Stimulated activated CD8-positive, alpha-beta memory T cell treated with anti-CD3 and anti-CD28 coated beads, Interleukin-12 subunit alpha, Interleukin-12 subunit beta, amount 100 ng/mL, for 24 hours (primary cell): ENCODE measurements around the gene KRT40.

Source experiments
- DNase-seq: peaks from one replicate; pipeline ENCODE4 v3.0.0-alpha.2; 2020; ENCODE audit errors: extremely low read depth

The KRT40 gene

DNA sequence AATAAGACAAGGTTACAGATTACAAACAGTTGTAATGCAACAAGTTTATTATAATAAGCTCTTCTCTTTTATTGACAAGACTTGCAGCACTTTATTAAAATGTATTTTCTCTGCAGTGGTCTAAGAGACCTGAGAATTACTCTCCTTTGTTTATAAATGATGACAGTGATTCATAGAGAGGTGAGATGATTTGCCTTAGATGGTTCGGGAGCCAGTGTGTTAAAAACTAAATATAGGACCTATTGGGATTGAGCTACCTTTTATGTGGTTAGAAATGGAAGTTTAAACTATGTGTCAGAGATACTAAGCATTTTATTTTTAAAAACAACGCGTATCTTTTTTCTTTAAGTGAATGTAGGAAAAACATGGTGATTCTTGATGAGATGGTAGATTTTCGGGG, 12.7 kb upstream of the KRT40 start:
- no peak for DNase-seq

DNA sequence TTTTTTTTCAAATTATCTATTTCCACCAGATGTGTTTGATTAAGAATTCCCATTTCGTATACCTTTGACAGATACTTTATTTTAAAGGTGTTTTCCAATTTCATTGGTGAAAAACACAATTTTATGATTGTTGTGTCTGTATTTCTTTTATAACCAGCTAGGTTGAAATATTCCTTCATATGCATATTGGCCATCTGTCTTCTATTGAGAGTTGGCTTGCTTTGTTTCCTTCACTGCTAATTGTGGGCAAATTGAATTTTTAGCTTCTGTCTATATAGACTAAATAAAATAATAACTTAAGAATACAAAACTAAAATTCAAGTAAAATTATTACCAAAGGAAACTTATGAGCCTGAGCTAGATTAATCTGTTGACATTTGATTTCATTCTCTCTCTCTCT, 11.0 kb upstream of the KRT40 start:
- no peak for DNase-seq

DNA sequence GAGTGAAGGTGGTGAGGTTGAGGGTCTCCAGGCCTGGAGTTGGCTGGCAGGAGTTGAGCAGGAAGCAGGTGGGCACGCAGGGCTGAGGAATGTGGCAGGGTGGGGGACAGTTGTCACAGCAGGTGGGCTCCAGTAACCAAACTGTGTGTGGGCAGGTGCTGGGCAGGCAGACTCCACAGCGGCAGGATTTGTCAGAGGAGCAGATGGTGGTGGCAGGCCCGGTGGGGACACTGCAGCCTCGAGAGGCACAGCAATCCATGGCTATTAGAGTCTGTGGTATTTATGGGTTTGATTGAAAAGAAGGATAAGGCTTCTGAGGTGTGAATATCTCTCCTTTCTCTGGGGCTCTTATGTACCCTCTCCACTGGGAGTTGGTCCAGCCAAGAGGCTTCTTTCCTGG, 9.7 kb upstream of the KRT40 start, which contains the start of gene KRTAP3-3:
Gene KRTAP3-3, minus strand, starts transcription at position 326 of the 400 bp plus-strand sequence. Its CDS starts 67 bp downstream, at position 259.
- DNase-seq: no peak

DNA sequence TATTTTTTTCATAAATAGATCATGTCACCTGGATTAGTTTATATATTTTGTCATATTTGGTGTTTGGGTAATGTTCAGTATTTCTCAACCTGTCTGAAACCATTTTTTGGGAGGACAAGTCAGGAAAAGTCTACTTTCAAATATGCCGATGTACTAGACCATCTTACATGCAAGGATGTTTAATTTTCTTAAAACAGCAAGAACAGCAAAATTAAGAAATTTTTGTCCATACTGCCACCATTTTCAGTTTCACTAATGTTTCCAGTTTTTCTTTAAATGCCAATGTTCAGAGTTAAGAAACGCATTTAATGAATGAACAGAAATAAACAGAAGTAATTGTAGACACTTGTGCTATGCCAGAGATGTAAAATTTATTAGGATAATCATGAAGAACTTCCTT, 9.0 kb upstream of the KRT40 start:
- DNase-seq: no peak

DNA sequence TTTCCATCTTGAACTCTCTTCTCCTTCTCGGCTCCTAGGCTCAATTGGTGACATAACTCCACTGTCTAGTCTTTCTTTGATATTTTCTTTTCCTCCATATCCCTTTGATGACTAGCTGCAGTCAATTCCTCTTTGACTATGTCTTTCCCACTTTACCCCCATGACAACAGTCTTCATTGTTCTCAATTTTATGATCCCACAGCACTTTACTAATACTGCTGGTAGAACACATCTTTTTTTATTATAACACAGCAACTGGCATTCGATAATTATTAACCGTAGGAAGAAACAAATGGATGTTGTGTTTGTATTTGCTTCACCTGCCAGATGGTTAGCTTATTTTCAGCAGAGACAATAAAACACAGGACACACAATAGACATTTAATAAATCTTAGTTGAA, 8.5 kb upstream of the KRT40 start:
- DNase-seq: no peak

DNA sequence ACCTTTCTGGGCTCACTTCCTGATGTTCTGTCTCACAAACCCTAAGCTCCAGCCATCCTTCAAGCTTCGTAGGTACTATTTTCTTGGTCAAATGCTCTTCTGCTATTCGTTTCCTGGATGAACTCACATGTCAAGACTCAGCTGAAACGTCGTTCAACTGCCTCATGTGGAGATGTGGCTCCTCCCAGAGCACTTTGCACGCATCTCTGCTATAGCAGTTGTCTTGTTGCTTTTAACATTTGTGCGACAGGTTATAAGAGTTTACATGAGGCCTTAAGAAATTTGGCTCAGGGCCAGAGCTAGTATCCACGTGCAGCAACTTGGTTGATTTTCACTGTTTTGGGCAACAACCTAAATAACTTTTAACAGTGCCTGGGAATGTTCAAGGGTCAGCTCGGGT, 2.8 kb upstream of the KRT40 start:
- DNase-seq: no peak

DNA sequence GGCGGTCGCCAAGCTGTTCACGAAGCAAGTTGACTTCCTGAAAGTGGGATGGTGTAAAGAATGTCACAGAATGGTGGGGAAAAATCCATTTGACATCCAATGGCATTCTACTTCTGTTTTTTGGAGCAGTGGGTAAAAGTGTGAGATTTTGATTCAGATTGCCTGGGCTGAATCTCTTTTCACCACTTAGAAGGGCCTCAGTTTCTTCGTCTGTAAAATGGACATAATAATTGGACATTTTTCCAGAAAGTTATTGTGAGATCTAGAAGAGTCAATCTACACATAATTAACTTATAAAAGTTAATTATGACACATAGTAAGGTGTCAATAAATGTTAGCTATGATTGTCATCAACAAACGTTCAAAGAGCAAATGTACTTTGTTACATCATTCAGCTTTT, 3.0 kb downstream of the KRT40 start:
- DNase-seq: no peak

DNA sequence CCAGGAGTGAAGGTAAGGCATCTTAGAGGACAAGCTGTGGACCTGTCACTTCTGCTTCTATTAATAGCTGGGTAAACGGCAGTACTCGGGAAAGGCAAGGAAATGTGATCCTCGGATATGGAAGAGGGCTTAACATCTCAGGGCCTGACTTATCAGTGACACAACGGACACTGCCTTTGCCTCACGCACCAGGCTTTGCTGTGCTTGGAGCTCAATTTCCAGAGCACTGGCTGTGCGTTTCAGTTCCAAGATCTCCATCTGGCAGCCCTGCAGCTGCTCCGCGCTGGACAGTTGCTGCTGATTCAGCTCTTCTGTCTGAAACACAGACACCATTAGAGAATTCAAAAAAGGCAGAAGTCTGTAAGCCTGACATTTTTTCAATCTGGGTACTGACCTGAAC, 3.5 kb downstream of the KRT40 start:
- no peak for DNase-seq

DNA sequence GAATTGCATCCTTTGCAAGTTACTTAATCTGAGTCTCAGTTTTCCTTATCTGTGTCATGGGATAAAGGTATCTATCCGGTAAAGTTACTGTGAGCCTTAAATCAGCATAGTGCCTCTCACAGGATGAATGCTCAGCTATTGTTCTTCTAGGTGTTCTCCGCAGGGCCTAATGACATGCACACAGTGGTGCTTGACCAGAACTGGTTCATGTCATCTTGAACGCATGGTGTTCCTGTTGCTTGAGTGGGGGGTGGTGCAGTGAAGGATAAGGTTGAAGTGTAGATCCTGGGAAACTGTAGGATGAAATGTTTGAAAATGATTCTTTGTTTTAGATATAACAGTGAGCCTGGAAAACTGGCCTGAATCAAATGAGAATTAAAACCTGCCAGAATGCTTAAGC, 4.0 kb downstream of the KRT40 start:
- no peak for DNase-seq

DNA sequence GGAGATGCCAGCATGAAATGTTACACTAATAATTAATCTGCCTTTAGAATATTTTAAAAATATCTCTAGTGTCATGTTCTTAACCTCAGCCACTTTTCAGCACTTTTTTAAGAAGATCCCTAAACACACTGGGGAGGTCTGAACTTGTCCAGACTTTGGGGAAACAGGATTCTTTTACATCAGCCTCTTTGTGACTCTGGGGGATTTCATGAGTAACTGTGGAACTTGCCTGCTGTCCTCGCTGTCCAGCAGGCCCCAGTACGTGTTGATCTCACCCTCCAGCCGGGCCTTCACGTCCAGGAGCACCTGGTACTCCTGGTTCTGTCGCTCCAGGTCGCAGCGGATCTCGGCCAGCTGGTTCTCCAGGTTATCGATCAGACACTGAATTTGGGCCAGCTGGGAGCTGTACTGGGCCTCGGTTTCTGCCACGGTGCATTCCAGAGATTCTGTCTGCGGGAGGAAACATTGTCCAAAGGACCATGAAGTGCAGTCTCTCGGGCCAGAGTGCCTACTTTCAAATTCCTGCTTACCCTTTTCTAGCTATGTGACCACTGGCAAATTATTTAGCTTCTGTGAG, 5.5 kb downstream of the KRT40 start:
- no peak for DNase-seq

DNA sequence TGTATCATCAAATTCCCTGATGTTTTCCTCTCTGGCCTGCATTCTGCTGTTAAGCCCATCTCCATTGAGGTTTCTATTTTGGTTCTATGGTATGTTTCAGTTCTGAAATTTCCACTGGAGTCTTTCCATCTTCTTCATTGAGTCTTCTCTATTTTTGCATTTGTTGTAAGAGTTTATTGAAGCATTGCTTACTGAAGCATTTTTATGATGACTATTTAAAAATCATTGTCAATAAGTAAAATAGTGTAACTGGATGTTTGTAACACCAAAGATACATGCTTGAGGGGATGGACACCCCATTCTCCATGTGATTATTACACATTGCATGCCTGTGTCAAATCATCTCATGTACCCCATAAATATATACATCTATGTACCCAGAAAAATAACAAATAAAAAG, 8.6 kb downstream of the KRT40 start:
- DNase-seq: no peak

DNA sequence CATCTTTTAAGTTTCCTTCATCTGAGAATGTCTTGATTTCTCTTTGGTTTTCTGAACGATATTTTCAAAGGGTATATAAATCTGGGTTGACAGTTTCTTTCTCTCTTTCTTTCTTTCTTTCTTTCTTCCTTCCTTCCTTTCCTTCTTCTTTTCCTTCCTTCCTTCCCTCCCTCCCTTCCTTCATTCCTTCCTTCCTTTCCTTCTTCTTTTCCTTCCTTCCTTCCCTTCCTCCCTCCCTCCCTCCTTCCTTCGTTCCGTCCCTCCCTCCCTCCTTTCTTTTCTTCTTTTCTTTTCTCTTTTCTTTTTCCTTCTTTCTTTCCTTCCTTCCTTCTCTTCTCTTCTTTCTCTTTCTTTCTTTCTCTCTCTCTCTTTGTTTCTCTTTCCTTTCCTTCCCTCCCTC, 9.8 kb downstream of the KRT40 start:
- no peak for DNase-seq

DNA sequence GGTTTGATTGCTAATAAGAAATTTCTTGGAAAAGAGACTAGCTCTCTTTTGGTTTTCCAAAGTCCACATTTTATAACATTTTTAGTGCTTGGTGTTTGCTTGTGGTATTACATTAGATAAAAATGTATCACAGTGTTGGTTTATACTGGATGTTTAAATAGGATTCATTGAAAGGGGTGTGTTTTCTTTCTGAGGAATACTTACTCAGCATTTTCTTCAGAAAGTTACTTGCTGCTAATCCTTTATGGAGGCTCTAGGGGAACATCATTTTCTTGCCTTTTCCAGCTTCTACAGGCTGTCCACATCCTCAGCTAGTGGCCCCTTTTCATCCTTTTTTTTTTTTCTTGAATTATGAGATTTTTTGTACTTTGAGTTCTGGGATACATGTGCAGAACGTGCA, 16.5 kb downstream of the KRT40 start:
- no peak for DNase-seq

DNA sequence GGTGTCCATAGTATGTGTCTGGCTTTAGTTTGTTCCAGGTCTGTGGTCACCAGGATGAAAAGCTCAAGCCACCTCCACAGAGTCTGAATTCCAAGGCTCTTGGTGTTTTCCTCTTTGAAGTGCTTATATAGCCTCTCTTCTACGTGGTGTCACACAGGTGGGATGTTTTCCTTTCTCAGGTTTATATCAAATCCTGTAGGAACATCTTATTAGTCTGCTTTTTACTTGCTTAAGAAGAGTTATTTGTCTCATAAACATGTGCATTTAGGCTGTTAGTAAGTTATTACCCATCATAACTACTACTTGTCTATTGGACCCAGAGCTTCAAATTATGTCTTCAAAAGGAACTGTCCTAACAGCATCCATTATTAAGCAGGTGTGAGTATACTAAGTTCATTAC, 17.3 kb downstream of the KRT40 start, which contains the start of gene KRT39:
Gene KRT39, minus strand, starts transcription at position 101 of the 400 bp plus-strand sequence. Its CDS starts 92 bp downstream, at position 9.
- no peak for DNase-seq

DNA sequence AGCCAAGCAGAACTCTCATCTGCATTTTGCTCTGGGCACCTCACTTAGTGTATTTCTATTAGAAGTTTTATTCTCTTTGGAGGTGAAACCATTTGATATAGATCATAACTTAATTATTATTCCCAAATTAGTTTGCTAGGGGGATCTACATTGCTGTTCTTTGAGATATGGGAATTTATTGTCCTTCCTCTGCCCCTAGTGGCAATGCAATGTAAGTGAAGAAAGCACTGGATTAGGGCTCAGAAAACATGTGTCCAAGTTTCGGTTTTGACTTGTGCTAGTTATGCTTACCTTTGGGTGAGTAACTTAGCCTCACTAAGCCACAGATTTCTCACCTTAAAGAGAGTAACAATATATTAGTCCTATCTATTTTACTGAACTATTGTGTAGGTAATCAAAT, 20.3 kb downstream of the KRT40 start:
- no peak for DNase-seq

DNA sequence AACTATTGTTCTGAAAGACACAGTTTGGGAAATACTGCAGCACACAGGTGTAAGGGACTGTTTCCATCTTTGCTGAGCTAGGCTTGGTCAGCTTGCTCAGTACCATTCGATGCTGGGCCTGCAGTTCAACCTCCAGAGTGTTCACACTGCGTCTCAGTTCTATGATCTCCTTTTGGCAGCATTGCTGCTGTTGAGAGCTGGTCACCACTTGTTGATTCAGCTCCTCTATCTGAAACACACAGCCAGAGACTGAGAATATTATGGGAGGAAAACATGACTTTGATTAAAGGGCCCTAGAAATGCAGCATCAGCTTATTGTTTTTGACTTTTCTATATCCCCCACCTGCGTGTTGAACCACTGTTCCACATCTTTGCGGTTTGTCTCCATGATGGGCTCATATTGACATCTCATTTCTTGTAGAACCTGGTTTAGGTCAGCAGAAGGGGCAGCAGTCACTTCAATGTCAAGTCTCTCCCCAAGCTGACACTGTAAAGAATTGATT, 22.0 kb downstream of the KRT40 start:
- DNase-seq: no peak

DNA sequence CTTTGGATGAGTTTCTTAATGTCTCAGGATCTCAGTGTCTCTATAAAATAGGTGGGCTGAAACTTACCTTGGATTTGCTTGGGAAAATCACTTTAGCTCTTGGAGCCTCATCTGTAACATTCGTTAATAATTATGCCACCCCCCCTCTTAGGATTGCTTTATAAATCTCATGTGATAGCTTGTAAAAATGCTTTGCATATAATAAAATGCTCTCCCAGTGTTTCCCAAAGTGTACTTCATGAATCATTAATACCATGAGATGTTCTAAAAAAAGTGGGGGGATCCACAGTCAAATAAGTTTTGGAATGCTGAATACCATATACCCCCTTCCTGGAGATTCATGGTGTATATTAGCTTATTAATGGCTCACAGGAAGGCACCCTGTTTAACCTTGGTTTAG, 22.5 kb downstream of the KRT40 start:
- no peak for DNase-seq

DNA sequence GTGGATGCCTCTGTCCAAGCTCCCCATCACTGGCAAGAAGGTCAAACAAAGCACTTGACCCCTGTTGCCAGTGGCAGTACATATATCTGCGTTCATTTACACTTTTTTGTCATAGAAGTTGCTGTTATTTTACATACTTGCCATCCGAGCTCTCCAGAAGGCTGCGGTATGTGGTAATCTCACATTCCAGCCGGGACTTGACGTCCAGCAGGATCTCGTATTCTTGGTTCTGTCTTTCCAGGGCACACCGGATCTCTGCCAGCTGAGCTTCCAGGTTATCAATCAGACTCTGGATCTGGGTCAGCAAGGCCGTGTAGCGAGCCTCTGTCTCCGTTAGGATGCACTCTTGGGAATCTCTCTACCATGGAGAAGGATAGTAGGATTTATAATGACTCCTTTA, 24.0 kb downstream of the KRT40 start:
- DNase-seq: no peak

DNA sequence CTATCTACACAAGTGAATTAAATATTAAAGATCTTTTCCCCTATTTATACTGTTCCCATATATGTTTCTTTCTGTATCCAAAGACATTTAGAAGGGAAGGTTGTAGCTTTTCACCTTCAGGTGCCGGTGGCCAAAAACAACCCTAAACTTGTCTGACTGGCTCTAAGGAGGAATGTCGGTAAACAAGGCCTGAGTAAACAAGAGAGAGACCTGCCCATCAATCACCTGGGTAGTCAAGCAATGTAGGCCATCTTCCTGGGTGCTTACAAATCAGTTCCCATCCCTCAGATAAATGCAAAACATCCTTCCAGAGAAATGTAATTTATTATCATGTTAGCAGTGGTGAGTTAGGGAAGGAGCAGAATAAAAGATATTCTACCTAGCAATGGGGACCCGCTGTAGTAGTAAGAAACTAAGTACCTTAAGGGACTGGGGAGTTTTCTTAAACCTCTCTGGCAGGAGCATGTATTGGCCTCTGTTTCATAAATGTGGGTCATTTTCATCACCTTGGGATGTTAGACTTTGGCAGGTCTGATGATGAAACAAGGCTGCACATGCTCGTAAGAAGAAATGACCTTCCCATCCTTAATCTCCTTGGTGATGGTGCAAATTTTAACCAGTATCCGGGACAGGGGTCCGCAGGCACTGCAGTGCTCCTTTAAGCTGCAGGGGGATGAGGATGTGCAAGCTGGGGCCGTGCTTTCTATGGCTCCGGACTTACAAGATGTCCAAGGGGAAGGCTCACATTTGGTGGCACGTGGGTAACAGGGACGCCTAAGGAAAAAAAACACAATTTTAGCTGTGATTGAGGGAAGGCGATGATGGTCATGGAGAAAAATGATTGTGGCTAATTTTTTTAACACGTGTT, 25.8 kb downstream of the KRT40 start:
- no peak for DNase-seq

DNA sequence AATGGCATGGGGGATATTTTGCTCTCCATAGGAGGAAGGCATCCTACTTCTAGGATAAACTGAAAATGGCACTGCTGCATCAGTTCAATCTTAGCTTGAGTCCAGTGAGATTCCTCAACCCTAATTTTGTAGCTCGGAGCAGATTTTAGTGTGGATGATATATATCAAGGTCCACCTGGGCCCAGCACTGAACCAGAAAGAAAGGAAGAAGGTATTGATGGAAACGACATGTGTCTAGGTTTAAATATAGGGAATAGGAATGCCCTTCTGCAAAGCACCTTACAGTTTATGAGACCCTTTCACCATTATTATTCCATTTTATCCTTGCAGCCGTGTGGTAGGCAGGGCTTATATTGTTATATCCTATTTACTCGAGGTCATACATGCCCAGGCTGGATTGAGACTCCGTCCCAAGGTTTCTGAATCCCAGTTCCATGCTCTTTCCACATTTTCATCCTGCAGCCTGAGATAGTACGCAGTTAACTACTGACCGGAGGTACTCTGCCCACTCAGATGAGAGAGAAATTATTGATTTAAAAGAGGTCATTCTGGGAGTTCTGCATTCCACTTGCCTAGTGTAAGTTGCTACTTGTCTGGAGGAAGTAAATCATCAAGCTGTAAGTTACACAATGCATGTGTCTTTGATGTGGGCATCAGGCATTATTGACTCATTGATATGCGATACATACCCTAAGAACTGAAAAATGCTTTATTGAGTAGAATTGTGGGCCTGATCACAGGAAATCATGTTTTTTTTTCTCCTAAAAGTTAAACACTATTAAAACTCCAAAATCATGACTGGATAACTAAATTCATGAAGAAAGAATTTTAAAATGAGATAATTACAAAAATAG, 27.5 kb downstream of the KRT40 start:
- no peak for DNase-seq

DNA sequence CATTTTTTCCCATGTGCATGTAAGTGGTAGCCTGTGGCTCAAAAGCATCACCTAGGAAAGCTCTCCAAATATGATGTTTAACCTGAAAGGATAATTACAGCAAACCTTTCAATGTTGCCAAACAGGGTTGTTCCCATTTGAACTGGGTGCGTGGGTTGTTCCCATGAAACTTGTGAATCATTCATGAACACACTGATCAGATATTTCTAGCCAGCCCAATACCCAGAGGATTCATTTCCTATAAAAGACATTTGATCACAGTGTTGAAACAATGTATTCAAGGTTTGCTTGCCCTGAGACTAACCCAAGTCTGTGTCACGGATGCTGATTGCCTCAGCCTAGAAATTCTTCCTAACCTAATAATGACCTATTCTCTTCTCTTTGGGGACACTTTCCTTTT, 30.2 kb downstream of the KRT40 start:
- no peak for DNase-seq

DNA sequence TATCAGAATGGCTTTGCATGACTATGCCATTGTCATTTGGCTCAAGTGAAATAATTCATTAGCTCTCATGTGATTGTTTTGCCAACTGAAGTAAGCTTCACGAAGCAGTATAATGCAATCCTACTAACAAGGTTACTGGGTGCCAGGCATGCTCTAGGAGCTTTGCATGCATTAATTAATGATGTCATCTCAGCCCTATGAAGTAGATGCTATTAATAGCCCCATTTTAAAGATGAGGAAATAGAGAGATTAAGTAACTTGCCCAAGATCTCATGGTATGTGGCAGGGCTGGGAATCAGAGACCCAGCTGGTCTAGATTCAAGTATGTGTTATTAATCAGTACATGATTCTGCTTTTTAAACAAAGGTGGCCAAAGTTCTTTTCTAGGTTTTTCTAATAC, 31.5 kb downstream of the KRT40 start:
- DNase-seq: no peak
